Measurements from ENCODE around the gene PRKAG2.

PRKAG2 gene

GRCh38 chr7:151801782-151802468 is 75.0 kb downstream of the PRKAG2 start:
- Histone ChIP-seq H3F3A (ENCODE audit: control insufficient read depth, insufficient read depth) (no peaks in the 10 kb centered on the region), H3K36me3 (ENCODE audit: control insufficient read depth, low read length) (no peaks in the 10 kb centered on the region), H3K79me2 (ENCODE audit: control insufficient read depth, low read length) (no peaks in the 10 kb centered on the region), H4K20me1 (ENCODE audit: control insufficient read depth, insufficient read depth, low read depth, low read length) (no peaks in the 10 kb centered on the region), H3K4me3 (ENCODE audit: low read length) (no peak overlapping the region), H3K4me2 (ENCODE audit: low read length) (no peak overlapping the region), H3K9me3 (ENCODE audit: control insufficient read depth, insufficient read depth, low read length) (no peaks in the 10 kb centered on the region), H3K27ac (ENCODE audit: low read depth, low read length) (no peak overlapping the region), H3K9me2 (replicated peaks; ENCODE audit: control insufficient read depth, low read length) (no peaks in the 10 kb centered on the region), H3K27me3 (ENCODE audit: control insufficient read depth, low read length) (no peaks in the 10 kb centered on the region), H3K4me1 (ENCODE audit: control insufficient read depth, low read length) (no peaks in the 10 kb centered on the region)
- TF ChIP-seq CTCF (IDR thresholded peaks at IDR 0.05; ENCODE audit: low read depth, low read length, poor library complexity, severe bottlenecking), result no peak
- no peak for TF ChIP-seq EZH2phosphoT487 (IDR thresholded peaks at IDR 0.05; ENCODE audit: borderline replicate concordance, low read length)

DNA sequence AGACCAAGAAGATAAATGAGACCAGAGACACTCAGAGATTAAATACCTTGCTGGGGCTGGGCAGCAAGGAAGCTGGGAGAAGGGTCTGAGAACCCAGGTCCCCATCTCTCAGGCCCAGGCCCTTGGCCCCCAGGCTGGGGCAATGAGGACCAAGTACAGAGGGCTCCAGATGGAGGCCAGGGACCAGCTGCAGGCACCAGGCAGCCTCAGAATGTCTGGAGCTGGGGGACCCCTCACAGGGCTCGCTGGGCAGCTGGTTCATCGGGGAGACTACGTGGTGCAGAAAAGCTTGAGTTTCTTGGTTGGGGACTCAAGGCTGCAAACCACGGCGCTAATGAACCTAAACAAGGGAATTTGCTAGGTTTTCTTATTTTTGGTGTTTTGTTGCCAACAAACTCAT is 75.6 kb downstream of the PRKAG2 start:
- Histone ChIP-seq H3K4me1 (ENCODE audit: control insufficient read depth, low read length) (no peaks in the 10 kb centered on the region), H3K27ac (ENCODE audit: low read depth, low read length) (no peak overlapping the region), H3K79me2 (ENCODE audit: control insufficient read depth, low read length) (no peaks in the 10 kb centered on the region), H3K36me3 (ENCODE audit: control insufficient read depth, low read length) (no peaks in the 10 kb centered on the region), H3K4me2 (ENCODE audit: low read length) (no peak overlapping the region), H3K9me3 (ENCODE audit: control insufficient read depth, insufficient read depth, low read length) (no peaks in the 10 kb centered on the region), H4K20me1 (ENCODE audit: control insufficient read depth, insufficient read depth, low read depth, low read length) (no peaks in the 10 kb centered on the region), H3K9me2 (replicated peaks; ENCODE audit: control insufficient read depth, low read length) (no peaks in the 10 kb centered on the region), H3K4me3 (ENCODE audit: low read length) (no peak overlapping the region), H3K27me3 (ENCODE audit: control insufficient read depth, low read length) (no peaks in the 10 kb centered on the region), H3F3A (ENCODE audit: control insufficient read depth, insufficient read depth) (no peaks in the 10 kb centered on the region)
- TF ChIP-seq CTCF (IDR thresholded peaks at IDR 0.05; ENCODE audit: low read depth, low read length, poor library complexity, severe bottlenecking) (no peak), EZH2phosphoT487 (IDR thresholded peaks at IDR 0.05; ENCODE audit: borderline replicate concordance, low read length) (no peak)

GRCh38 chr7:151800861-151801260 is 76.1 kb downstream of the PRKAG2 start:
- TF ChIP-seq EZH2phosphoT487 (IDR thresholded peaks at IDR 0.05; ENCODE audit: borderline replicate concordance, low read length) (no peak), CTCF (IDR thresholded peaks at IDR 0.05; ENCODE audit: low read depth, low read length, poor library complexity, severe bottlenecking) (no peak)
- H3K4me3 ChIP-seq (ENCODE audit: low read length), result no peak overlapping the region
- no peaks in the 10 kb centered on the region for H3K9me3 ChIP-seq (ENCODE audit: control insufficient read depth, insufficient read depth, low read length)
- no peaks in the 10 kb centered on the region for H3K36me3 ChIP-seq (ENCODE audit: control insufficient read depth, low read length)
- no peaks in the 10 kb centered on the region for H3F3A ChIP-seq (ENCODE audit: control insufficient read depth, insufficient read depth)
- no peaks in the 10 kb centered on the region for H4K20me1 ChIP-seq (ENCODE audit: control insufficient read depth, insufficient read depth, low read depth, low read length)
- H3K4me1 ChIP-seq (ENCODE audit: control insufficient read depth, low read length), result no peaks in the 10 kb centered on the region
- H3K79me2 ChIP-seq (ENCODE audit: control insufficient read depth, low read length), result no peaks in the 10 kb centered on the region
- no peak overlapping the region for H3K4me2 ChIP-seq (ENCODE audit: low read length)
- H3K27me3 ChIP-seq (ENCODE audit: control insufficient read depth, low read length), result no peaks in the 10 kb centered on the region
- no peak overlapping the region for H3K27ac ChIP-seq (ENCODE audit: low read depth, low read length)
- H3K9me2 ChIP-seq (replicated peaks; ENCODE audit: control insufficient read depth, low read length), result no peaks in the 10 kb centered on the region

Measured in DOHH2 (cell line).